ENCODE measurements around the gene ERCC4. TPM values are rescaled to one million over a fixed set of nuclear protein-coding genes. Genes with fewer than 3 reads are reported as not detected.

ERCC4 gene
- total and polyA plus RNA-seq, 2 experiments from 2014 or later, result 7.5 to 20.1 TPM

DNA sequence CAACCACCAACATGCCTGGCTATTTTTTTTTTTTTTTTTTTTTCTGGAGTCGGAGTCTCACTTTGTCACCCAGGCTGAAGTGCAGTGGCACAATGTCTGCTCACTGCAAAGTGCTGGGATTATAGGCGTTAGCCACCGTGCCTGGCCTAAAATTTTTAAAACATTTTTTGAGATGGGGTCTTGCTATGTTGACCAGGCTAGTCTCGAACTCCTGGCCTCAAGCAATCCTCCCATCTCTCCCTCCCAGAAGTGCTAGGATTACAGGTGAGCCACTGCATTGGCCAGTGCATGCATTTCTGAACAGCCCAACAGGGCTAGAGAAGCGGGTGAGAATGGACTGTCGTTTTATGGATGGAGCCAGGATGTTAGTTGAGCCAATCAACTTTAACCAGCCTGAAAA is 72.4 kb downstream of the ERCC4 start:
- DNase-seq, result no peak
- H3K4me3 ChIP-seq, result no peak overlapping the region

DNA sequence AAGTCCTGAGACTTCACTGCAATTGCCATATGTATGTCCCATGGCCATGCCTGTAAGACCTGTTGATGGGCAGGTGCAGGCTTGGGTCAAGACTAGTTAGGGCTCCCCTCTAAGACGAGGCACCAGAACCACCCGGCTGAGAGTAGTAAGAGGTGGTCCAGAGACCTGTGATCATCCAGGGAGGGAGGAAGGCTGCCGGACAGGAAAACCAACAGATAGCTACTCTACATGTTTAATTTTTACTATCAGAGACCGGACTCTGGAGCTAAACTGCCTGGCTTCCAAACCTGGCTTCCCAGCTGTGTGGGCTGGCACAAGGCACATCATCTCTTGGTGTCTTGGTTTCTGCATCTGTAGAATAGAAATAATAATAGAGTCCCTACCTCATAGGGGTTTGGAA is 73.0 kb downstream of the ERCC4 start:
- no peak overlapping the region for H3K27ac ChIP-seq
- 70 to 75% methylated on average over 4 of the region's 4 CpGs for WGBS, 2 experiments (ENCODE audit: low coverage in 1 of 2, low lambda C conversion rate in 2 of 2, missing lambda C conversion rate in 2 of 2)
- H4K20me1 ChIP-seq (ENCODE audit: insufficient read depth), result no peaks in the 10 kb centered on the region
- no peaks in the 10 kb centered on the region for H3K9me3 ChIP-seq (ENCODE audit: low read depth)
- TF ChIP-seq EZH2 (IDR thresholded peaks at IDR 0.05; ENCODE audit: insufficient read depth, poor library complexity, severe bottlenecking) (no peak), EZH2phosphoT487 (IDR thresholded peaks at IDR 0.05; ENCODE audit: insufficient read depth, low read depth) (no peak)
- in situ Hi-C loops (cut with MboI), result no loop called here
- no peak overlapping the region for H3K9ac ChIP-seq
- H3K9me2 ChIP-seq (ENCODE audit: insufficient read depth), result no peaks in the 10 kb centered on the region
- H3K79me2 ChIP-seq (ENCODE audit: insufficient read depth), result no peaks in the 10 kb centered on the region
- no peaks in the 10 kb centered on the region for H3K36me3 ChIP-seq (ENCODE audit: low read depth)
- H3K4me2 ChIP-seq (ENCODE audit: unreplicated experiment), result no peak overlapping the region
- DNase-seq, result no peak
- H3F3A ChIP-seq (ENCODE audit: insufficient read depth), result no peaks in the 10 kb centered on the region
- H3K27me3 ChIP-seq (replicated peaks; ENCODE audit: insufficient read depth), result no peaks in the 10 kb centered on the region
- no peak overlapping the region for H3K4me3 ChIP-seq
- H2AFZ ChIP-seq, result no peak overlapping the region
- H3K4me1 ChIP-seq (ENCODE audit: insufficient read depth), result no peaks in the 10 kb centered on the region

More for the DNA sequence above, 72.4 kb downstream of the ERCC4 start:
- H3K27ac ChIP-seq, result no peak overlapping the region
- H3K36me3 ChIP-seq (ENCODE audit: low read depth), result no peaks in the 10 kb centered on the region
- no peaks in the 10 kb centered on the region for H3K9me3 ChIP-seq (ENCODE audit: low read depth)
- WGBS, 2 experiments (ENCODE audit: low coverage in 1 of 2, low lambda C conversion rate in 2 of 2, missing lambda C conversion rate in 2 of 2), result 77 to 78% methylated on average over 6 of the region's 6 CpGs
- no peaks in the 10 kb centered on the region for H3K9me2 ChIP-seq (ENCODE audit: insufficient read depth)
- H3K79me2 ChIP-seq (ENCODE audit: insufficient read depth), result no peaks in the 10 kb centered on the region
- no peak overlapping the region for H2AFZ ChIP-seq
- no peaks in the 10 kb centered on the region for H3K4me1 ChIP-seq (ENCODE audit: insufficient read depth)
- no peaks in the 10 kb centered on the region for H4K20me1 ChIP-seq (ENCODE audit: insufficient read depth)
- H3K9ac ChIP-seq, result no peak overlapping the region
- no peak overlapping the region for H3K4me2 ChIP-seq (ENCODE audit: unreplicated experiment)
- no peak for TF ChIP-seq EZH2phosphoT487 (IDR thresholded peaks at IDR 0.05; ENCODE audit: insufficient read depth, low read depth)
- in situ Hi-C loops (cut with MboI), result no loop called here
- no peaks in the 10 kb centered on the region for H3K27me3 ChIP-seq (replicated peaks; ENCODE audit: insufficient read depth)
- no peaks in the 10 kb centered on the region for H3F3A ChIP-seq (ENCODE audit: insufficient read depth)

DNA sequence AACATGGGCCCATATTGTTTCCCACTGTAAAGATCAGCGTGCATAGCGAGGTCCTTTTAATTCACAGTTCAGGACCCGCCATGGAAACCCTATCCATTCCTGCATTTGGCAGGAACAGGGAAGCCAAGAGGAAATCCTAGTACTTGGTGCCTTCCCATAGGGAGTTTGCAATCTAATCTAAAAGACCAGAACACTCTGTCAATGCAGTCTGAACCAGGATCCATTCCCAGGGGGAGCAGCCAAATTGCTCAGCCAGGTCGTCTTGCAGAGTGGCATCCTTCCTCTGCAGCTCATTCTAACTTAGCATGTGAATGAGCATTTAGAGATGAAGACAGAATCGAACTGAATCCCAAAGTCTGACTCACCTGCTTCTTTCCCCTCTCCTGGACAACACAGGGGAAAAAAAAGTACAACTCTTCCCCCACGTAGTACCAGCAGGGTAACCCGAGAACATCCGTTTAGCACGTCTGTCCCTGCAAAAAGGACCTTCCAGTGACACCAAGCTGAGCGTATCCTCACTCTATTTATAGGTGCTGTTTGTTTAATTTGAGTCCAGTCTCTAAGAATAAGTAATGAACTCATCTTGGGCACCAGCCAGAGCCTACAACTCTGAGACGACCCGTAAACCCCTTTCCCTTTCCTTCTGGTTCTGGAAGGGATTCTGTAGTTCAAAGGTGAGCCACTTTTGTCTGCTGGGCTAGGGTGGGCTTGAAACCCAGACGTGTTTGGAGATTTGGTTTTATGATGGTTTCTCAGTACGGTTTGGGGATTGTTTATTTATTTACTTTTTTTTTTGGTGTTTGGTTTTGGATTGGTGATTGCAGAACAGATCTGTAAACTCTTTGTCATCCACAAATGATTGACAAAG is 74.5 kb downstream of the ERCC4 start:
- in situ Hi-C loops (cut with MboI), result no loop called here
- Histone ChIP-seq H3K4me3 (no peak overlapping the region), H3K9me2 (ENCODE audit: insufficient read depth) (no peaks in the 10 kb centered on the region), H3K27me3 (replicated peaks; ENCODE audit: insufficient read depth) (no peaks in the 10 kb centered on the region), H3K4me1 (ENCODE audit: insufficient read depth) (no peaks in the 10 kb centered on the region), H2AFZ (no peak overlapping the region), H4K20me1 (ENCODE audit: insufficient read depth) (no peaks in the 10 kb centered on the region), H3K27ac (no peak overlapping the region), H3F3A (ENCODE audit: insufficient read depth) (no peaks in the 10 kb centered on the region), H3K79me2 (ENCODE audit: insufficient read depth) (no peaks in the 10 kb centered on the region), H3K9ac (no peak overlapping the region), H3K36me3 (ENCODE audit: low read depth) (no peaks in the 10 kb centered on the region), H3K9me3 (ENCODE audit: low read depth) (no peaks in the 10 kb centered on the region), H3K4me2 (ENCODE audit: unreplicated experiment) (no peak overlapping the region)
- DNase-seq, result no peak
- WGBS, 2 experiments (ENCODE audit: low coverage in 1 of 2, low lambda C conversion rate in 2 of 2, missing lambda C conversion rate in 2 of 2), result 55 to 59% methylated on average over 14 of the region's 14 CpGs
- TF ChIP-seq EZH2phosphoT487 (IDR thresholded peaks at IDR 0.05; ENCODE audit: insufficient read depth, low read depth) (no peak), EZH2 (IDR thresholded peaks at IDR 0.05; ENCODE audit: insufficient read depth, poor library complexity, severe bottlenecking) (no peak)

DNA sequence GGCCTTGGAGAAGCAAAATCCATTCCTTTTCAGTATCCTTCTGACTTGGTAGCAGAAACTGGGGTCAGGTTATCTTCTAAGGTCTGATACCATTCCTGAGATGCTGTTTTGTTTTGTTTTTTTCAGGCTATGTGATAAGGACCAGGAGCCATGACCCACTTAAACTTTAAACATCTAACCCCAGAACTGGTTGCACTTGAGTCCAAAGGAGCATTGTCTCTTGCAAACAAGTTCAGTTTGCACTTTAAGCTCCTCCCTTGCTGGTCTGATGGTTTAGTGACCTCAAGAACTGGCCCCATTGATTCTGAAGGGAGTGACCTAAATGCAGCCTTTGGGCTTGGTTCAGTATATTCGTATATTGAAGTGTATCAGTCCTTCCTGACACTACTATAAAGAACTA is 75.2 kb downstream of the ERCC4 start:
- no peak for TF ChIP-seq EZH2 (IDR thresholded peaks at IDR 0.05; ENCODE audit: insufficient read depth, poor library complexity, severe bottlenecking)
- TF ChIP-seq EZH2phosphoT487 (IDR thresholded peaks at IDR 0.05; ENCODE audit: insufficient read depth, low read depth), result no peak
- no peak overlapping the region for H3K4me2 ChIP-seq (ENCODE audit: unreplicated experiment)
- no peak overlapping the region for H3K9ac ChIP-seq
- no peaks in the 10 kb centered on the region for H3K27me3 ChIP-seq (replicated peaks; ENCODE audit: insufficient read depth)
- no peaks in the 10 kb centered on the region for H3K9me3 ChIP-seq (ENCODE audit: low read depth)
- no peaks in the 10 kb centered on the region for H3K79me2 ChIP-seq (ENCODE audit: insufficient read depth)
- no peaks in the 10 kb centered on the region for H3K36me3 ChIP-seq (ENCODE audit: low read depth)
- H2AFZ ChIP-seq, result no peak overlapping the region
- in situ Hi-C loops (cut with MboI), result no loop called here
- no peaks in the 10 kb centered on the region for H3F3A ChIP-seq (ENCODE audit: insufficient read depth)
- no peak overlapping the region for H3K4me3 ChIP-seq
- 46 to 55% methylated on average over 1 of the region's 1 CpG for WGBS, 2 experiments (ENCODE audit: low coverage in 1 of 2, low lambda C conversion rate in 2 of 2, missing lambda C conversion rate in 2 of 2)
- H3K9me2 ChIP-seq (ENCODE audit: insufficient read depth), result no peaks in the 10 kb centered on the region
- no peaks in the 10 kb centered on the region for H4K20me1 ChIP-seq (ENCODE audit: insufficient read depth)
- DNase-seq, result no peak
- H3K4me1 ChIP-seq (ENCODE audit: insufficient read depth), result no peaks in the 10 kb centered on the region
- H3K27ac ChIP-seq, result no peak overlapping the region
